Dendritic cell treated with granulocyte-macrophage colony-stimulating factor and Interleukin-4, amounts not matched to agents 40 ng/mL and 50 ng/mL, for 4 days (primary cell): ENCODE data around the gene MEGF11.

Experiments used
- H3K27ac Mint-ChIP-seq: one replicate; pipeline ENCODE4 v1.8.0; 2022; ENCODE audit warnings: mild to moderate bottlenecking, mixed read lengths
- H3K27me3 Mint-ChIP-seq: one replicate; pipeline ENCODE4 v1.8.0; 2022; ENCODE audit warnings: mild to moderate bottlenecking, mixed read lengths
- H3K36me3 Mint-ChIP-seq: one replicate; pipeline ENCODE4 v1.8.0; 2022; ENCODE audit warnings: low read depth, mixed read lengths
- H3K4me1 Mint-ChIP-seq: one replicate; pipeline ENCODE4 v1.8.0; 2022; ENCODE audit warnings: low read depth, mixed read lengths
- H3K4me3 Mint-ChIP-seq: one replicate; pipeline ENCODE4 v1.8.0; 2022; ENCODE audit warnings: mild to moderate bottlenecking, moderate library complexity, mixed read lengths
- H3K9me3 Mint-ChIP-seq: one replicate; pipeline ENCODE4 v1.8.0; 2022; ENCODE audit warnings: mixed read lengths
- intact Hi-C: fragments of 100-400 bp; cut with micrococcal nuclease; formaldehyde crosslinking; loops from one replicate; pipeline ENCODE4 v1.15.0; 2022

The MEGF11 gene

DNA sequence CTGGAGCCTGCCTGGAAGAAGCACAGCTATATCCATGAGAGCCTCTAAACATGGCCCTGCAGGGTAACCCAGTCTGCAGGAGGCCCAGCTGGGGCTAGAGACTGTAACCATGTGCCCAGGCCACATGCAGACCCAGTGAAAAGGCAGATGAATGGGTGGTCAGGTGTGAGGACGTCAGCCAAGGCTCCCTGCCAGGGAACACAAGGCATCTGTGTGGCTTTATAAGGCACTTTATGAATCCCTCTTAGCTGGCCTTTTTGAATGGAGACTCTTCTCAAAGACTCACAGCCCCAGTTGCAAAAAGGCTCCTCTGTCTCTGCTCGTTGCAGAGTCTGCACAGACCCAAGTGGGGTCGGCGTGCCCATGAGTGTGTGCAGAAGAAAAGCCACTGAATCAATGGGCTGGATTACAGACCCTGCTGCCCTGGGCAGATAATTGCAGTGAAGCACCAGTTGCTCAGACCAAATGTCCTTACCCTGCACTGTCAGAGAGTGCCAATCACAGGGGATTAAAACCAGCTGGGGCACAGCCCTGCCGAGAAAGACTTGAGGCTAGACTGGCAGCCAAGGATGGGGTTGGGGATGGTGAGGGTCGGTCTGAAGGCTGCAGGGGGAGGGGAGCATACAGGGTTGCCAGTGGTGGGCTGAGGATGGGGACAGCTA lies 230.1 kb downstream of the MEGF11 start:
- no peaks in the 10 kb centered on the region for H3K9me3 Mint-ChIP-seq
- intact Hi-C loops: no loop called here
- H3K27me3 Mint-ChIP-seq: peaks cover 31% of the 10 kb centered on the region
- H3K4me3 Mint-ChIP-seq: no peak overlapping the region
- H3K27ac Mint-ChIP-seq: no peak overlapping the region
- no peaks in the 10 kb centered on the region for H3K36me3 Mint-ChIP-seq
- no peaks in the 10 kb centered on the region for H3K4me1 Mint-ChIP-seq

DNA sequence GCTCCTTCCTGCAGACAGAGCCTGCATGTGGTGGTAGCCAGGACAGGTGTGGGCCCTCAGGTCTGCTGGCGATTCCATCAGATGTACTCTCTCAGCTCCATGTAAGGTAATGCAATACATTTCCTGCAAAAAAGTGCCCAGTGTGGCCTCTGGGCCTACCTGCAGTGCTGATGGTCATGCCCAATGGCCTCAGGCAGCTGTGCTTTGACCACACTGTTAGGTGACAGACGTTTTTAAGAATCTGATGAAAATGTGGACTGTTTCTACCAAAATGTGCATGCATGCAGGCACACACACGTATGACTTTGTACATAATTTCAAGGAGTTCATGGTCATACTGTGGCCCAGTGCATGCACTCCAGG lies 231.4 kb downstream of the MEGF11 start:
- Mint-ChIP-seq H3K4me3 (no peak overlapping the region), H3K27me3 (peaks cover 36% of the 10 kb centered on the region), H3K4me1 (no peaks in the 10 kb centered on the region), H3K36me3 (no peaks in the 10 kb centered on the region), H3K27ac (no peak overlapping the region), H3K9me3 (no peaks in the 10 kb centered on the region)
- intact Hi-C loops: no loop called here

DNA sequence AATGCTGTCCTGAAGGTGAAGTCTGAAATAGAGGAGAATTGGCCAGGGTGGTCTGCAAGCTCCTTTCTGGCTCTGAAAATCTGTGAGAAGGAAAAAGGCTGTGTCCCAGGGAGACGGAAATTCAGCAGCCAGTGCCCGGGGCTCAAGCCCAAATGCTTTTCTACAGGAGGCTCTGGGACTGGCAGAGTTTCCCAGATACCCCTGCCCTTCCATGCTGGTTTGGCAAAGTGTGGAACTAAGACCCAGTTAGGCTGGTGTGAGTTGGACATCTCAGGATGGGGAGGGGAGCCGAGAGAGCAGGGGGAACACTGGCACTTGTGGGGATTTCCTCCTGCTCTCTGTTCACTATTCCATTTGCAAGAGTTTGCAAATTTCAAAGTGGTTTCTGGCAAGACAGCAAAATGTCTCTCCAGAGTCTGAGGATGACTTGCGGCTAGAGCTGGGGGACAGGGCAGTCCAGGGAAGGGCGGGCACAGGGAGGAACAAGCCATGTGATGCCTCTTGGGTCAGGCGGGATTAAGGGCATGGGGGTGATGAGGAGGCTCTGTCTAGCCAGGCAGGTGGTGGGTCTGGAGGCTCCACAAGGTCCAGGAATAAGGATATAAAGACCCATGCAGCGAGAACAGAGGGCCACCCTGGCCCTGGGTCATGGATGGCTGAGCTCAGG lies 231.9 kb downstream of the MEGF11 start:
- Mint-ChIP-seq H3K4me3 (no peak overlapping the region), H3K4me1 (no peaks in the 10 kb centered on the region), H3K27me3 (peaks cover 34% of the 10 kb centered on the region), H3K36me3 (no peaks in the 10 kb centered on the region), H3K27ac (no peak overlapping the region), H3K9me3 (no peaks in the 10 kb centered on the region)
- intact Hi-C loops: no loop called here

DNA sequence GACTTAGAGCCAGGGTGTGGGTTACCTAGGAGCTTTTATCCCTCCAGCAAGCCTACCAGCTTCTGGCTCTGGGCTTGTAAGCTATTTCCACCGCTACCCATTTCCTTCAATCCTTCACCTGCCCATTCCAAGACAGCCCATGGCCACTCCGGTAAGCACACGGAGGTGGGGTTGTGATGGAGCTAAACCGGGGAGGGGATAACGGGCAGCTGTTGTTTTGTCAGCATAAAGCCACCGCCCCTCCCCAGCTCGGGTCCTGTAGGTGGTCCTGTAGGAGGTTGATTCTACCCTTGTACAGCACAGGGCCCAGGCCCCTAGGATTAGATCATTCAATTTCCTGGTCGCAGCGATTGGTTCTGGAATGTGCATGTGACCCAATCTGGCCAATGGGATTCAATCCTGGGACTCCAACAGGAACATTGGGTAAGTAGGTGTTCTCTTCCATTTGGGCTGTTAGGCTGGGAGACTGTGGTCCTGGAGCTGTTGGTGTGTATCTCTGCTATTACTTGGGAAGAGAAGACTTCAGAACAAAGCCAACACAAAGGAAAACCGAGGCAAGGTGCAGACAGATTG lies 233.6 kb downstream of the MEGF11 start:
- Mint-ChIP-seq H3K36me3 (no peaks in the 10 kb centered on the region), H3K27ac (no peak overlapping the region), H3K9me3 (no peaks in the 10 kb centered on the region), H3K4me1 (no peaks in the 10 kb centered on the region), H3K4me3 (no peak overlapping the region), H3K27me3 (peaks cover 26% of the 10 kb centered on the region)
- intact Hi-C loops: no loop called here

DNA sequence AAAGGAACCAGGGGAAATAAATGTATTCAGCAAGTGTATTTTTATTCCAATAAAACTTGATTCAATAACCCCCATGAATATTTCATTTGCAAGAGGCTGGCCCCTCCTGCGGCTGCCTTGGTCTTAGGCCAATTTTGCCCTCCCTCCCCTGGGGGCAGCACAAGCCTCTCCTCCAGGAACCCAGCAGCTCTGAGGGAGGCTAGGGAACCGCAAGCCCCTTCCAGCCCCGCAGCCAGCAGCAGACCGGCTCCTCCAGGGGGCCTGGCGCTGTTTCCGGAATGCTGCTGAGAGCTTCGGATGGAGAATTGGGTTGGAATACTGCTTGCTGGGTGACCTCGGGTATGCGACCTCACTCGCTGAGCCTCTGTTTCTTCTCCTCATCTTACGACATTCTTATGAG lies 234.2 kb downstream of the MEGF11 start:
- H3K4me1 Mint-ChIP-seq: no peaks in the 10 kb centered on the region
- H3K27me3 Mint-ChIP-seq: peaks cover 21% of the 10 kb centered on the region
- H3K36me3 Mint-ChIP-seq: no peaks in the 10 kb centered on the region

DNA sequence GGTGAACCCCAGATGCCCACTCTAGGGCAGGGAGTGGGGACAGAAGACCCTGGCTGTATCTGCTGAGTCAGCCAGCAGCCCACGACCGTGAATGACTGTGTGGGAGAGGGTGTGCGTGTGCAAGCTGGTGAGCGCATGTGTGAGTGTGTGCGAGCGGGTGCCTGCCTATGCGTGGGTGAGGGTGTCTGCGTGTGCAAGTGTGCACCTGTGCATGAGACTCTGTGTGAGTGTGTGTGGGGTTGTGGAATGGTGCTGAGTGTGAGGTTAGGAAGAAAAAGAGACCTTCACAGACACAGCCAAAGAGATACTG lies 235.1 kb downstream of the MEGF11 start:
- Mint-ChIP-seq H3K27ac (no peak overlapping the region), H3K9me3 (no peaks in the 10 kb centered on the region), H3K27me3 (peaks cover 16% of the 10 kb centered on the region), H3K4me1 (no peaks in the 10 kb centered on the region), H3K4me3 (no peak overlapping the region), H3K36me3 (no peaks in the 10 kb centered on the region)
- intact Hi-C loops: no loop called here

More for the DNA sequence above, 234.2 kb downstream of the MEGF11 start:
- no peak overlapping the region for H3K27ac Mint-ChIP-seq
- H3K9me3 Mint-ChIP-seq: no peaks in the 10 kb centered on the region
- intact Hi-C loops: no loop called here
- no peak overlapping the region for H3K4me3 Mint-ChIP-seq

DNA sequence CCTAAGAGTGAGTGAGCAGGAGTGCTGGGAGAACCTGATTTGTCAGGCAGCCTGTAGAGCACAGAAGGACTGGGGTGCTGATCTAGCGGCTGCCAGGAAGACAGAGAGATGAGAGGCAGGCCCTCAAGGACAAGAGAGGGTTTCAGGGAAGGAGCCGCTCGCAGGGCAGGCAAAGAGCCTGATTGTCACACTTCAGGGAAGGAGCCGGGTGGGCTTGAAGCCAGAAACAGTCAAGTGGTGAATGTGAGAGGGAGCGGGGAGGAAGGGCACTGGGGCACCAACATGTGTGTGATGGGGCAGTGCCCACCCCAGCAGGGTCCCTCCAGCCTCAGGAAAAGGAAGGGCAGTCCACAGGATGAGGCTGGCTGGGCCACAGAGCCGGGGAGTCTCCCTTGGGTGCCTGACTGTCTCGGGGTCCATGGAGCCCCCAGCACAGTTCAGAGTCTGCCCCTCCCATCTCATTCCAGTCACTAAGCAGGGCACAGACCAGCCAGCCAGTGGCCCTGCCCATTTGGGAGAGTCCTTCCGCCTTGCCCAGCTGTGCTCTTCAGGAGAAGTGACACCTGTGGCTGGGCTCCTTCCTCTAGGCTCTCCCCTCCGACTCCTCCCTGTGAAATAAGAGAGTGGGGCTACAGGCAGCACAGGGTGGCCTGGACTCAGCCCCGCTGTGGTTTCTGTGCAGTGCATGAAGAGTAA lies 235.6 kb downstream of the MEGF11 start:
- Mint-ChIP-seq H3K27me3 (peaks cover 16% of the 10 kb centered on the region), H3K4me1 (no peaks in the 10 kb centered on the region), H3K9me3 (no peaks in the 10 kb centered on the region), H3K4me3 (no peak overlapping the region), H3K27ac (no peak overlapping the region), H3K36me3 (no peaks in the 10 kb centered on the region)
- intact Hi-C loops: no loop called here

DNA sequence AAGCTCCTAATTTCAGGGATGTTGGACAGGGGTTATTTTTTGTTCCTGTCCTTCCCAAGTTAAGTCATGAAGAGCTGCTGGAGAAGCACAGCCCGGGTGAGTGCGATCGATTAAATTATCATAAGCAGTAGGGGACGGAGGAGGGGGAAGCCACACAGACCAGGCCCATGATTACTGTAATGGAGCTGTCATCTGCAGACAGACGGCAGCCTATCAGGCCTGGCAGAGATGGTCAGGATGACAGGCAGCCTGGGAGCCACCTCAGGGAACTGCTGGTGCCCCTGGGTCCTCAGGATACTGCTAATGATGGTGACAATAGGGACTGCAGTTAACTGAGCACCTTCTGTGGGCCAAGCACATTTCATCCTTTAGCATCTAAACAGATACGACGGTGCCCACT lies 236.6 kb downstream of the MEGF11 start:
- Mint-ChIP-seq H3K4me1 (no peaks in the 10 kb centered on the region), H3K9me3 (no peaks in the 10 kb centered on the region), H3K27ac (no peak overlapping the region), H3K27me3 (peaks cover 16% of the 10 kb centered on the region), H3K4me3 (no peak overlapping the region), H3K36me3 (no peaks in the 10 kb centered on the region)
- intact Hi-C loops: no loop called here

DNA sequence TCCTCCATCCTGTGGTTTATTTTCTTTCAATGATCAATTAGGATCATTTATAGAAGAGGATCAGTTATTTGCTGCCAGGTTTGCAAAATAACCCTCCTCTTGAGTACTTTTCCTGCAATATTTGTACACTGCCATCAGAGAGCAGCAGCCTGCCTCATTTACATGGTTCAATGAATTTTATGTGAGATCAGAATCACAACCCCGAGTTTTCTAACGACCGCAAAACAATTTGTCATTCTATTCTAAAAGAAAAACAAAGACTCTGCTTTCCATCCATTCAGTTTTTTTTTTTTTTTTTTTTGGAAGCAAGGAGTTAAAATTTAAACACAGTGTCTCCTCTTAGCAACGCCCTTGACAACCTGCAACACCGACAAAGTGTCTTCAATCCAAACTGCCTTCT lies 237.4 kb downstream of the MEGF11 start:
- Mint-ChIP-seq H3K27ac (no peak overlapping the region), H3K4me3 (no peak overlapping the region), H3K9me3 (no peaks in the 10 kb centered on the region), H3K27me3 (peaks cover 15% of the 10 kb centered on the region), H3K36me3 (no peaks in the 10 kb centered on the region), H3K4me1 (no peaks in the 10 kb centered on the region)
- intact Hi-C loops: no loop called here

DNA sequence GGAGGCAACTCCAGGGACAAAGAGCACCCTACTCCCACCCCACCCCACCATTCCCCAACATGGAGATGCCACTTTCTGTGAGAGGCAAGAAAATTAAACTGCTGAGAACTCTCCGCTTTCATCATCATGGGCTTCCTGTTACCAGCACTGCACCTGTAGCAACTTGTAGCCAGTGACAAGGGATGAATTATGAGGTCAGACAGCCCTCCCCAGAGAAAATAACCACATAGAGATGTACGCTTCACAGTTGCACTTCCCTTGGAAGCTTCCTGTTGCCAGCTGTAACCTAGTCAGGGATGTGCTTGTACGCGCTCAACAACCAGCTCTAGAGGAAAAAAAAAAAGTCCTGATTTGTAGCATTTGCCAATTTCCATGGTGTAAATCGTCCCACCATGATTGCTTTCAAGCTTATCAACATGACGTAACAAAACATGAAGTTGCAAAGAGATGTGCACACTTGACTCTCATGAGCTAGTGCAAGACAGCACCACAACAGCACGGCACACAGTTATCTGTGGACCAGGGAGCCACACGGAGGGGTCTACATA lies 238.8 kb downstream of the MEGF11 start:
- H3K36me3 Mint-ChIP-seq: no peaks in the 10 kb centered on the region
- H3K27ac Mint-ChIP-seq: no peak overlapping the region
- H3K4me3 Mint-ChIP-seq: no peak overlapping the region
- no peaks in the 10 kb centered on the region for H3K9me3 Mint-ChIP-seq
- no peaks in the 10 kb centered on the region for H3K4me1 Mint-ChIP-seq
- intact Hi-C loops: no loop called here
- H3K27me3 Mint-ChIP-seq: peaks cover 10% of the 10 kb centered on the region

DNA sequence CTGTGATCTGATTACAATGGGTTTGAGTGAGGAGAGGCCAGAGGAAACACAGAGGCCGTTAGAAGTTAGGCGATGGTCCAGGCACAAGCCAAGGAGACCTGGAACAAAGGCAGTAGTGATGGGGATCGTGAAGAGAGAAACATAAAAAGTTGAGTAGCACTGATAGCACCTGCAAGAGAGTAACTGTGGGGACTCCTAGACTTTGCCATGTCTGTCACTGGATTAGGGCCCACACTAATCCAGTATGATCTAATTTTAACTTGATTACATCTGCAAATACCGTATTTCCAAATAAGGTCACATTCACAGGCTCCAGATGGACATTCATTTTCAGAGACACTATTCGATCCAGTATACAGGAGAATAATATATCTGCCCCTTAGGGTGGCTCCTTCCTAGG lies 239.5 kb downstream of the MEGF11 start:
- Mint-ChIP-seq H3K4me3 (no peak overlapping the region), H3K27ac (no peak overlapping the region), H3K27me3 (peaks cover 9% of the 10 kb centered on the region), H3K36me3 (no peaks in the 10 kb centered on the region), H3K9me3 (no peaks in the 10 kb centered on the region), H3K4me1 (no peaks in the 10 kb centered on the region)
- intact Hi-C loops: no loop called here

DNA sequence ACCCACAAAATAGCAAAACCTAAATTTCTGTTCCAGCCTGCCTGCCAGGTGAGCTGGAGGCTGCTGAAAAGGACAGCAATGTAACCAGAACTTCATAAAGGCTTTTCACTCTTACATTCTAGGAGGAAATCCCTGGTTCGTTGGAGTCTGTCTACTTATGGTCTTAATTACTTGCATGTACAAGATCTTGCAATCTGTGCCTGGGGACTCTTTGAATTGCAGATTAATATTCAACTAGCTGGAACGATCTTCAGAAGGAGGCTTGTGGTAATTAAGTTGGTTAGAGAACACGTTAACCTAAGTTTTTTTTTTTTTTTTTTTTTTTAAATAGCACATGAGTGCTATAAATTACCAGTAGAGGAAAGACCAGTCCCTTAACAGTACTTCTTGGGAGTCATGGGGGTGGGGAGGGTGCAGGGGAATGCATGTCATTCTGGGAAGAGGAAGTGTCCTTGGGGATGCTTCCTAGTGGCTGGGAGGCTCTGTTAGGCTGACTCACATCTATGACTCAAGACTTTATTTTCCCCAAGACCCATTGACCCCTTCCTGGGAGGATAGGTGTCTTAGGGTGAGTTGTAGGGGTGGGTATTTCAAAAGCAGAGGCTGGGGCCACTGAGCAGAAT lies 244.5 kb downstream of the MEGF11 start:
- no peak overlapping the region for H3K4me3 Mint-ChIP-seq
- H3K27ac Mint-ChIP-seq: no peak overlapping the region
- H3K36me3 Mint-ChIP-seq: no peaks in the 10 kb centered on the region
- no peaks in the 10 kb centered on the region for H3K9me3 Mint-ChIP-seq
- peaks cover 4% of the 10 kb centered on the region for H3K27me3 Mint-ChIP-seq
- intact Hi-C loops: no loop called here
- no peaks in the 10 kb centered on the region for H3K4me1 Mint-ChIP-seq

DNA sequence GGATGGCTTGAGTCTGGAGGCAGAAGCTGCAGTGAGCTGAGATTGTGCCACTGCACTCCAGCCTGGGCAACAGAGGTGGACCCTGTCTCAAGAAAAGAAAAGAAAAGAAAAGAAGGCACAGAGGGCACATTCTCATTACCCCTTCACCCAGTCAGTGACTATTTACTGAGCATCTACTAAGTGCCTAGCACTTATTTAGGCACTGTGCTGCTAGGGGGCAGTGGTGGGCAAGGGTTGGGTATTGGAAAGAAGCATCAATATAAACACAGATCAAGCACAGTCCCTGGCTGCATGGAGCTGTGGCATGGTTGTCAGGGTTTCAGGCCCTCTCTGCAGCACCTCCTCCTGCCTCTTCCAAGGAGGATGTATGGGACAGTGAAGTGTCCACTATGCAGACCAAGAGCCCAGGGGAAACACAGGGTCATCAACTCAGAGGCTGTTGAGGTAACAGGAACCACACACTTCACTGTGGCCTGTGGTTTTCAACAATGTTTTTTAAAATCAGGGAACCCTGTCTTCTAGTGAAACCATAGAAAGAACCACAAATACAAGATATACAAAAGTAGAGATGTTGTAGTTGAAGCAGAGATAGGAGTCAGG lies 245.8 kb downstream of the MEGF11 start:
- H3K27me3 Mint-ChIP-seq: peaks cover 2% of the 10 kb centered on the region
- no peaks in the 10 kb centered on the region for H3K36me3 Mint-ChIP-seq
- H3K9me3 Mint-ChIP-seq: no peaks in the 10 kb centered on the region
- no peaks in the 10 kb centered on the region for H3K4me1 Mint-ChIP-seq
- no peak overlapping the region for H3K27ac Mint-ChIP-seq
- intact Hi-C loops: no loop called here
- no peak overlapping the region for H3K4me3 Mint-ChIP-seq

DNA sequence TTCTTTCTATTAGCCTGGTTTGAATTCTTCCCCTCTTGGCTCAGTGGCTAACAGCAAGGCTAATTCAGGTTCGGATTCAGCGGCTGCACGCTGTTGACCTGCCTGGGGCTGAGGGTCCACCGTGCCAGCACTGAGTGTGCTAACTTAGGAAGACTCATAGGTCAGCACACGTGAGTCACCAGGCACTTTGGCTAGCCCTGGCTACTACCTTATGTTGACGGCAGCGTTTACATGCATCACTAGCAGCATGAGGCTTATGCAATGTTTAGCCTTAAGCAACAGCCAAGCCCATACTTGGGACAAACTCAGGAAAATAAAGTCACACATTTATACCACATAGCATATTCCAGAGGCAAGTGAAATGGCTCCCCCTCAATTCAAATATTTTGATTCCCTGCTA lies 246.6 kb downstream of the MEGF11 start:
- H3K27ac Mint-ChIP-seq: no peak overlapping the region
- peaks cover 2% of the 10 kb centered on the region for H3K27me3 Mint-ChIP-seq
- no peaks in the 10 kb centered on the region for H3K4me1 Mint-ChIP-seq
- intact Hi-C loops: no loop called here
- no peaks in the 10 kb centered on the region for H3K36me3 Mint-ChIP-seq
- no peaks in the 10 kb centered on the region for H3K9me3 Mint-ChIP-seq
- H3K4me3 Mint-ChIP-seq: no peak overlapping the region
